ENCODE measurements around the gene NLK.
"Not testable (repeated sequence)": the region's sequence is repeated elsewhere in the genome, so short reads cannot be mapped to it uniquely, and the experiment has no call there.

Gene NLK

GRCh38 chr17:28147017-28147416 is 104.5 kb downstream of the NLK start:
- Histone ChIP-seq H3K4me3 (ENCODE audit: low read depth, low read length) (no peak overlapping the region), H3K9me3 (no peaks in the 10 kb centered on the region), H3K36me3 (no peaks in the 10 kb centered on the region), H3K4me1 (no peaks in the 10 kb centered on the region), H3K27me3 (no peaks in the 10 kb centered on the region)
- TF ChIP-seq CTCF (IDR thresholded peaks at IDR 0.05; ENCODE audit: low read depth, low read length), result no peak
- DNase-seq, result no peak

GRCh38 chr17:28151001-28151400 is 108.5 kb downstream of the NLK start:
- no peak for DNase-seq
- no peaks in the 10 kb centered on the region for H3K4me1 ChIP-seq

GRCh38 chr17:28154214-28154613 is 111.7 kb downstream of the NLK start:
- TF ChIP-seq CTCF (IDR thresholded peaks at IDR 0.05; ENCODE audit: low read depth, low read length), result no peak
- H3K9me3 ChIP-seq, result no peaks in the 10 kb centered on the region

More at GRCh38 chr17:28151001-28151400, 108.5 kb downstream of the NLK start:
- no peaks in the 10 kb centered on the region for H3K27me3 ChIP-seq
- TF ChIP-seq CTCF (IDR thresholded peaks at IDR 0.05; ENCODE audit: low read depth, low read length), result no peak
- H3K9me3 ChIP-seq, result no peaks in the 10 kb centered on the region
- no peaks in the 10 kb centered on the region for H3K36me3 ChIP-seq
- no peak overlapping the region for H3K4me3 ChIP-seq (ENCODE audit: low read depth, low read length)

GRCh38 chr17:28155405-28155804 is 112.9 kb downstream of the NLK start:
- DNase-seq; H3K4me3 ChIP-seq (ENCODE audit: low read depth, low read length); H3K36me3 ChIP-seq; H3K9me3 ChIP-seq; H3K4me1 ChIP-seq; H3K27me3 ChIP-seq: not testable (repeated sequence)

More at GRCh38 chr17:28154214-28154613, 111.7 kb downstream of the NLK start:
- Histone ChIP-seq H3K4me3 (ENCODE audit: low read depth, low read length) (no peak overlapping the region), H3K36me3 (no peaks in the 10 kb centered on the region), H3K4me1 (no peaks in the 10 kb centered on the region), H3K27me3 (no peaks in the 10 kb centered on the region)
- no peak for DNase-seq

GRCh38 chr17:28159004-28159403 is 116.5 kb downstream of the NLK start:
- DNase-seq, result no peak
- Histone ChIP-seq H3K4me1 (no peaks in the 10 kb centered on the region), H3K4me3 (ENCODE audit: low read depth, low read length) (no peak overlapping the region), H3K9me3 (no peaks in the 10 kb centered on the region), H3K36me3 (no peaks in the 10 kb centered on the region), H3K27me3 (no peaks in the 10 kb centered on the region)
- TF ChIP-seq CTCF (IDR thresholded peaks at IDR 0.05; ENCODE audit: low read depth, low read length), result no peak

GRCh38 chr17:28159924-28160323 is 117.4 kb downstream of the NLK start:
- Histone ChIP-seq H3K9me3 (no peaks in the 10 kb centered on the region), H3K4me1 (no peaks in the 10 kb centered on the region), H3K4me3 (ENCODE audit: low read depth, low read length) (no peak overlapping the region), H3K27me3 (no peaks in the 10 kb centered on the region), H3K36me3 (no peaks in the 10 kb centered on the region)
- no peak for TF ChIP-seq CTCF (IDR thresholded peaks at IDR 0.05; ENCODE audit: low read depth, low read length)
- no peak for DNase-seq

- H3K4me3 ChIP-seq (ENCODE audit: low read depth, low read length), result no peak overlapping the region
- no peak for DNase-seq
- no peaks in the 10 kb centered on the region for H3K4me1 ChIP-seq
- no peaks in the 10 kb centered on the region for H3K9me3 ChIP-seq
- H3K36me3 ChIP-seq, result no peaks in the 10 kb centered on the region
- no peaks in the 10 kb centered on the region for H3K27me3 ChIP-seq
- no peak for TF ChIP-seq CTCF (IDR thresholded peaks at IDR 0.05; ENCODE audit: low read depth, low read length)
These were observed 118.1 kb downstream of the NLK start for GRCh38 chr17:28160610-28161009.

Measured in BE2C (cell line).